Lower leg skin (tissue), 3 donors: Measurements from ENCODE around the gene AP1S1.
A peak's percentile ranks its signal among the peaks of the same experiment; 100 is the strongest.

ENCODE experiments used
- CTCF ChIP-seq, 3 donors: fragments of 450-650 bp; IDR thresholded peaks; one replicate each; pipeline ENCODE4 v1.5.1; 2016; ENCODE audit warnings: antibody characterized with exemption in 3 of 3, mild to moderate bottlenecking in 3 of 3, moderate library complexity in 2 of 3
- POLR2A ChIP-seq, 2 donors: fragments of 450-650 bp; IDR thresholded peaks; one replicate each; pipeline ENCODE4 v1.6.1; 2016 to 2017; ENCODE audit warnings: antibody characterized with exemption in 2 of 2, mild to moderate bottlenecking in 1 of 2, moderate library complexity in 1 of 2

- TF ChIP-seq CTCF (IDR thresholded peaks at IDR 0.05): peak in 1 of 3 donors; percentile 82
- no peak for TF ChIP-seq POLR2A (IDR thresholded peaks at IDR 0.05)
Observed at GRCh38 chr7:101126651-101127459, 27.4 kb upstream of the AP1S1 start, which contains the start of gene SERPINE1.
